ENCODE results near the gene CHST12. TPM values are rescaled to one million over a fixed set of nuclear protein-coding genes. Genes with fewer than 3 reads are reported as not detected.
"Not testable (repeated sequence)": the region's sequence is repeated elsewhere in the genome, so short reads cannot be mapped to it uniquely, and the experiment has no call there.

The CHST12 gene
- total and polyA plus RNA-seq, 12 donors = 2.5 to 31.2 (median 19.4) TPM

DNA sequence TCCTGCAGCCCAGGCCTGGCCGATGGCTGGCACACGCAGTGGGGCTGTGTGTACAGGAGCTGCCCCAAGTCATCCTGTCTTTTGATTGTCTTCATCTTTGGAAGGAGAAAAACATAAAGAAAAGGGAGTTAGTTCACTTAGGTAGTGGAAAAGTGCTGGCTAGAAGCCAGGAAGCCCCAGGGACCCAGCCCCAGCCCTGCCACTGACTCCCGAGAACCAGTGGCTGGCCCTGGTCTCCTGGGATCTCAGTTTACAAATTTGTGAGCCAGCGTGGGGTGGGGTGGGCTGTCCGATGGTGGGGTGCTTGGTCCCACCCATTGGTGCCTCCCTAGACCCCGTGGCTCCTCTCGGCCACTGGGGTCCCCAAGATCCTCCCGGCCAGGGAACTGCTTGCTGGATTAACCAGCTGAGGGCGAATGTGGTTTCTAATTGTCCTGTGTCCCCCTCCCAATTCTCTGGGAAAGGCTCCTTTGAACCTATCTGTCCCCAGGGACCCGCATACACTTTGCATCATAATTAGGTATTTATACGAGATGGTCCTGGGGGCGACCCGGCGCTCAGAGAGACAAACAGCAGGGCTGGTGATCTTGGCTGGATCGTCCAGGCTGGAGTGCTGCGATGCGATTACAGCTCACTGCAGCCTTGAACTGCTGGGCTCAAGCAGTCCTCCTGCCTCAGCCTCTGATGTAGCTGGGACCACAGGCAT, 16.3 kb upstream of the CHST12 start:
- TF ChIP-seq, protein P1, sequence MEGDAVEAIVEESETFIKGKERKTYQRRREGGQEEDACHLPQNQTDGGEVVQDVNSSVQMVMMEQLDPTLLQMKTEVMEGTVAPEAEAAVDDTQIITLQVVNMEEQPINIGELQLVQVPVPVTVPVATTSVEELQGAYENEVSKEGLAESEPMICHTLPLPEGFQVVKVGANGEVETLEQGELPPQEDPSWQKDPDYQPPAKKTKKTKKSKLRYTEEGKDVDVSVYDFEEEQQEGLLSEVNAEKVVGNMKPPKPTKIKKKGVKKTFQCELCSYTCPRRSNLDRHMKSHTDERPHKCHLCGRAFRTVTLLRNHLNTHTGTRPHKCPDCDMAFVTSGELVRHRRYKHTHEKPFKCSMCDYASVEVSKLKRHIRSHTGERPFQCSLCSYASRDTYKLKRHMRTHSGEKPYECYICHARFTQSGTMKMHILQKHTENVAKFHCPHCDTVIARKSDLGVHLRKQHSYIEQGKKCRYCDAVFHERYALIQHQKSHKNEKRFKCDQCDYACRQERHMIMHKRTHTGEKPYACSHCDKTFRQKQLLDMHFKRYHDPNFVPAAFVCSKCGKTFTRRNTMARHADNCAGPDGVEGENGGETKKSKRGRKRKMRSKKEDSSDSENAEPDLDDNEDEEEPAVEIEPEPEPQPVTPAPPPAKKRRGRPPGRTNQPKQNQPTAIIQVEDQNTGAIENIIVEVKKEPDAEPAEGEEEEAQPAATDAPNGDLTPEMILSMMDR (IDR thresholded peaks at IDR 0.05) = no peak
- TF ChIP-seq POLR2A (IDR thresholded peaks at IDR 0.05) = no peak
- DNase-seq = no peak
- Histone ChIP-seq H3K36me3 (replicated peaks in 1 of 2) (no peaks in the 10 kb centered on the region), H3K27ac (no peak overlapping the region), H3K4me1 (replicated peaks in 1 of 2) (no peaks in the 10 kb centered on the region), H3K4me3 (no peak overlapping the region), H3K27me3 (no peaks in the 10 kb centered on the region), H3K9me3 (replicated peaks in 1 of 3) (no peaks in the 10 kb centered on the region)
- intact Hi-C loops (cut with DNase I) = no loop called here
- 84 to 90% (median 86%) methylated on average over 14 to 17 of the region's 17 CpGs for WGBS, 4 donors

DNA sequence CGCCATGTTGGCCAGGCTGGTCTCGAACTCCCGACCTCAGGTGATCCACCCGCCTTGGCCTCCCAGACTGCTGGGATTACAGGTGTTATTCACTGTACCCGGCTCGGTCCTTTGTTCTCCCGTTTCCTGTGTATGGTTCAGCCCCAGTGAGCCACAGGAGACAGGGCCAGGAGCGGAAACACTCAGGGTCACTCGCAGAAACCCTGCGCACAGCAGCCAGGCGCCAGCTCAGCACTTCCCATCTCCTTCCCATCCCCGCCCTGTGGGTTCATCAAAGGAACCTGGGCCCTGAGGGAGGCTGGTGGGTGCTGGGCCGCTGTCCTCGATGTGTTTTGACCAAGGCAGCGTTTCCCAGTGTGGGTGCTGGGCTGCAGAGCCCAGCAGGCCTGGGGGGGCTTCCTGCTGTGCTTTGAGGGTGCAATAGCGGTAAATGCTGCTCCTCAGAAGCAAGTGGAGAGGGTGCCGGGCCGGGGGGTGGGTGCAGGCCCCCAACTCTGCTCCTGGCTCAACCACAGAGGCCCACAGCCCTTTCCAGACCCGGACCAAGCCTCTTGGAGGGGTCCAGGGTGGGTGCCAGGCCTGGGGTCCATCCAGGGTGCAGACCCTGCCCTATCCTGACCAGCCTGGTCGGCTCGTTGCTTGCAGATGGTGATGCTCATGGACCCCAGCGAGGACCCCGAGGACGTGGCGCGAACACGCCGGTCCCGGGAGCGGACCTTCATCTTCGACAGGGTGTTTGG, 15.3 kb upstream of the CHST12 start:
- Histone ChIP-seq H3K4me1 (replicated peaks in 1 of 2) (no peaks in the 10 kb centered on the region), H3K36me3 (replicated peaks in 1 of 2) (no peaks in the 10 kb centered on the region), H3K9me3 (replicated peaks in 1 of 3) (no peaks in the 10 kb centered on the region), H3K27me3 (no peaks in the 10 kb centered on the region), H3K4me3 (no peak overlapping the region), H3K27ac (peak overlapping the region in 1 of 5 donors; percentile 22)
- TF ChIP-seq, protein P1 (IDR thresholded peaks at IDR 0.05) = no peak
- TF ChIP-seq POLR2A (IDR thresholded peaks at IDR 0.05) = no peak
- peak in 6 of 7 donors; percentile 43 to 80 (median 66) for DNase-seq
- WGBS, 4 donors = 66 to 79% (median 74%) methylated on average over 8 to 31 of the region's 31 CpGs
- intact Hi-C loops (cut with DNase I) = no loop called here

DNA sequence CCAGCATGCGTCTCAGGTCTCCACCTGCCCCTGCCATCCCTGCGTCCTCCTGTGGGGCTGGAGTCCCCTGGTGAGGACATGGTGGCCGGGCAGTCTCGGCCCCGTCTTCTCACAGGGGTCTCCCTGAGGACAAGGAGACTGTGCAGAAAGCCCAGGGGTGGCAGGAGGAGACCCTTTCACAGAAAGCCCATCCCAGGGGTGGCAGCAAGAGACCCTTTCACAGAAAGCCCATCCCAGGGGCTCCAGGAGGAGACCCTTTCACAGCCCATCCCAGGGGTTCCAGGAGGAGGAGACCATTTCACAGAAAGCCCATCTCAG, 14.8 kb upstream of the CHST12 start:
- no peaks in the 10 kb centered on the region for H3K9me3 ChIP-seq (replicated peaks in 1 of 3)
- WGBS, 4 donors = 95 to 100% (median 95%) methylated on average over 4 to 5 of the region's 5 CpGs; no CpG with 5 or more reads in 1 of the 4 donors
- H3K4me3 ChIP-seq = no peak overlapping the region
- TF ChIP-seq POLR2A (IDR thresholded peaks at IDR 0.05) = no peak
- TF ChIP-seq, protein P1 (IDR thresholded peaks at IDR 0.05) = no peak
- no peaks in the 10 kb centered on the region for H3K4me1 ChIP-seq (replicated peaks in 1 of 2)
- peak overlapping the region in 1 of 5 donors; percentile 22 for H3K27ac ChIP-seq
- no peak for DNase-seq
- no peaks in the 10 kb centered on the region for H3K36me3 ChIP-seq (replicated peaks in 1 of 2)
- H3K27me3 ChIP-seq = no peaks in the 10 kb centered on the region
- intact Hi-C loops (cut with DNase I) = no loop called here

DNA sequence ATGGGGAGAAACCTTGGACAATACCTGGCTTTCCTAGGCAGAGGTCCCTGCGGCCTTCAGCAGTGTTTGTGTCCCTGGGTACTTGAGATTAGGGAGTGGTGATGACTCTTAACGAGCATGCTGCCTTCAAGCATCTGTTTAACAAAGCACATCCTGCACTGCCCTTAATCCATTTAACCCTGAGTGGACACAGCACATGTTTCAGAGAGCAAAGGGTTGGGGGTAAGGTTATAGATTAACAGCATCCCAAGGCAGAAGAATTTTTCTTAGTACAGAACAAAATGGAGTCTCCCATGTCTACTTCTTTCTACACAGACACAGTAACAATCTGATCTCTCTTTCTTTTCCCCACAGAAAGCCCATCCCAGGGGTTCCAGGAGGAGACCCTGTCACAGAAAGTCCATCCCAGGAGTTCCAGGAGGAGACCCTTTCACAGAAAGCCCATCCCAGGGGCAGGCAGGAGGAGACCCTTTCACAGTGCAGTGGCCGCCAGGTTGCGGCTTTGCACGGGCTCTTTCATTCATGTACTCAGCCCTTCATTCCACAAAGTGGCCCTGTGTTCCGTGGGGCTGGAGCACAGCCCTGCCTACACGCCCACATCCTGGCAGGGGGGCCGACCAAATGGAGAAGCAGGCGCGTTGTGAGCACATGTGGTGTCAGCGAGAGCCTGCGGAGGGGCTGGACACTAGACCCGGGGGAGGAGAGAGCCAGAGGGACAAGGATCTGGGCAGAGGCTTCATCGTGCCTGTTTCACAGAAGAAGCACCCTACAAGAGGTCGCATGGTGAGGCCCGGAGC, 13.2 kb upstream of the CHST12 start:
- H3K27ac ChIP-seq; H3K4me1 ChIP-seq (replicated peaks in 1 of 2); H3K4me3 ChIP-seq; H3K27me3 ChIP-seq; H3K9me3 ChIP-seq (replicated peaks in 1 of 3); intact Hi-C loops (cut with DNase I); H3K36me3 ChIP-seq (replicated peaks in 1 of 2): not testable (repeated sequence)
- DNase-seq = peak in 1 of 7 donors; percentile 38
- 50 to 60% (median 56%) methylated on average over 12 to 16 of the region's 16 CpGs for WGBS, 4 donors

All from adrenal gland (tissue), 12 donors.